ENCODE measurements around the gene CLEC2B. TPM values are rescaled to one million over a fixed set of nuclear protein-coding genes. Genes with fewer than 3 reads are reported as not detected.

The CLEC2B gene
- total and polyA plus RNA-seq, 8 donors: 16.3 to 34.7 (median 23.8) TPM

DNA sequence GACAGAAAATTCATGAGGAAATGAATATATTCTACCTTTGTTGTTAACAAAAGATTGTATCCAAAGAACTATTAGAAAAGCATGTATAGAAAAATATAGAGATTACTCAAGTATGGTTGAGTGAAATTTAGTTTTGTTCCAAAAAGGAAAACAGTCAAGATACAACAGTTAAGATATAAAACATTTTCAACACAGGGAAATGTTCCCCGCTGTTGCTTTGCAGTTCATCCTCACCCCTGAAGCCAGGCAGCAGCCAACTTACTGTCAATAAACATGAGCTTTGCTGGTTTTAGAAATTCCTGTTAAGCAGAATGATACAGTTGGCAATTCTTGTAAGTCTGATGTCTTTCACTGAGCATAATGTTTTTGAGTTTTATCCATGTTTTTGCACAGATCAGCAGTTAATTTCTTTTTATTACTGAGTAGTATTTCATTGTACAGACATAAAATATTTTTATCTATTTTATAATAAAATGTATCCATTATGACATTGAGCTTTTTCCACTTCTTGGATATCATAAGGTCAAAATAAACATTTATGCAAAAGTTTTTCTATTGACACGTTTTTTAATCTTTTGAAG, 1.2 kb upstream of the CLEC2B start:
- intact Hi-C loops (cut with DNase I): no loop called here
- H3K27ac ChIP-seq: peak overlapping the region; percentile 91 to 92
- peak overlapping the region; percentile 22 to 57 for H3K4me3 ChIP-seq
- peak; percentile 10 for ATAC-seq
- no peaks in the 10 kb centered on the region for H3K27me3 ChIP-seq
- H3K9me3 ChIP-seq: no peaks in the 10 kb centered on the region
- no peak for DNase-seq
- H3K36me3 ChIP-seq: no peaks in the 10 kb centered on the region
- peaks cover 4 to 30% of the 10 kb centered on the region in 2 donors for H3K4me1 ChIP-seq
- TF ChIP-seq, protein P1, sequence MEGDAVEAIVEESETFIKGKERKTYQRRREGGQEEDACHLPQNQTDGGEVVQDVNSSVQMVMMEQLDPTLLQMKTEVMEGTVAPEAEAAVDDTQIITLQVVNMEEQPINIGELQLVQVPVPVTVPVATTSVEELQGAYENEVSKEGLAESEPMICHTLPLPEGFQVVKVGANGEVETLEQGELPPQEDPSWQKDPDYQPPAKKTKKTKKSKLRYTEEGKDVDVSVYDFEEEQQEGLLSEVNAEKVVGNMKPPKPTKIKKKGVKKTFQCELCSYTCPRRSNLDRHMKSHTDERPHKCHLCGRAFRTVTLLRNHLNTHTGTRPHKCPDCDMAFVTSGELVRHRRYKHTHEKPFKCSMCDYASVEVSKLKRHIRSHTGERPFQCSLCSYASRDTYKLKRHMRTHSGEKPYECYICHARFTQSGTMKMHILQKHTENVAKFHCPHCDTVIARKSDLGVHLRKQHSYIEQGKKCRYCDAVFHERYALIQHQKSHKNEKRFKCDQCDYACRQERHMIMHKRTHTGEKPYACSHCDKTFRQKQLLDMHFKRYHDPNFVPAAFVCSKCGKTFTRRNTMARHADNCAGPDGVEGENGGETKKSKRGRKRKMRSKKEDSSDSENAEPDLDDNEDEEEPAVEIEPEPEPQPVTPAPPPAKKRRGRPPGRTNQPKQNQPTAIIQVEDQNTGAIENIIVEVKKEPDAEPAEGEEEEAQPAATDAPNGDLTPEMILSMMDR (IDR thresholded peaks at IDR 0.05): no peak

DNA sequence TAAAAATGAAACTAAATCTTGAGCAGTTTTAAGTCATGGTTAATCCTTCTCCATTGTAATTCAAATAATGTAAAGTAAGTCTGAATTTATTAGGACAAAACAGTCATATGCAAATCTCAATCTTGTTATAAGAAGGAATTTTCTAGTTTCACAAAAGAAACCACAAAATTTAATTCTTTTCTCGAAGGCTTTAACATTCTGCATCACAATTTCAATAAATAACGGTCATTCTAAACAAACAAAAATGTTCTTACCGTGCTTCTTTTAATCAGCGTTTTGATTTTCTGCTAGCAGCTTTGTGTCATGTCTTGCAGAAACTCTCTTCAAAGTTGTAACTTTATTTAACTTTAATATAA, 225 bp downstream of the CLEC2B start:
- Histone ChIP-seq H3K4me3 (peak overlapping the region; percentile 22 to 57), H3K27me3 (no peaks in the 10 kb centered on the region), H3K4me1 (peaks cover 4 to 35% of the 10 kb centered on the region in 2 donors), H3K36me3 (no peaks in the 10 kb centered on the region), H3K27ac (peak overlapping the region; percentile 91 to 92), H3K9me3 (peaks cover 0 to 5% of the 10 kb centered on the region in 2 donors)
- TF ChIP-seq, protein P1 (IDR thresholded peaks at IDR 0.05): no peak
- ATAC-seq (no peak), DNase-seq (no peak)
- intact Hi-C loops (cut with DNase I): no loop called here

DNA sequence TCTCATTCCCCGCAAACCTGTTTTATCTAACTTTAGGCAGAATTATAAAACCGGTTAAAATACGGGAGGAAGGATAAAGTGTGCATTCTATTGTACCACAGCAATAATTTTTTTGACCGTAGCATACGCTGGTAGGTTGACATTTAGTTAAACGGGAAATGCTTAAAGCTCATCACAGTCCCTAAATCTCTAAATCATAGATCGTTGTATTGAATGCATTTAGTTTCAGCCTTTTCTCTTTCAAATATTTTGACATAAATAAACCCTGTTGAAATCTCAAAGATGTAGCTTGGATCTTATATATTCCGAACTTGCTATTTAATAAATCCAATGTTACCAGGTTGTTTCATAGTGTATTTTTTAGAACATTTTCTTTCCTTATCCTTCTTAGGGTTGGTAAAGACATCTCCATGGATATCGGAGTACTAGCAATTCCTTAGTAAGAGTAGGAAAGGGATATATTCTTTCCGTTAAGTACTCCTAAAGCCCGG, 798 bp downstream of the CLEC2B start:
- TF ChIP-seq, protein P1 (IDR thresholded peaks at IDR 0.05): no peak
- peaks cover 4 to 35% of the 10 kb centered on the region in 2 donors for H3K4me1 ChIP-seq
- peaks cover 0 to 10% of the 10 kb centered on the region in 2 donors for H3K9me3 ChIP-seq
- peak overlapping the region; percentile 22 to 57 for H3K4me3 ChIP-seq
- intact Hi-C loops (cut with DNase I): no loop called here
- DNase-seq (no peak), ATAC-seq (no peak)
- H3K27ac ChIP-seq: peak overlapping the region; percentile 91 to 92
- H3K27me3 ChIP-seq: no peaks in the 10 kb centered on the region
- H3K36me3 ChIP-seq: no peaks in the 10 kb centered on the region

DNA sequence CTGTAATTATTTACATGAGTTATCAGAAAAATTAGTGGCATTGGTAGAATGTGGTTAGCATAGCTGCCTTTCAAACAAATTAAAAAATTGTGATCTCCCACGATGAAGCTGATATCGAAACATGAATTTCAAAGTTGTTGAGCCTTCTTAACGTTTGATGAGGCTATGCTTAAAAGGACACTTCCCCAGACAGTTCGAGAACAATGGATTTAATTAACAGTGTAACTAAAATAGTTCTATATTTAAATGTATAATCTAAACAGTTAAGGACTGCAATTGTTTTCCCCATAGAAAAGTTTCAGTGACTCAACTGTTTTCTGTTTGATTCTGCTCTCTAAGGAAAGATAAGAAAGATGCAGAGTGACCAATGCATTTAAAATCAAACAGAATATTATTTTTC, 1.6 kb downstream of the CLEC2B start:
- ATAC-seq: no peak
- Histone ChIP-seq H3K4me1 (peaks cover 4 to 35% of the 10 kb centered on the region in 2 donors), H3K4me3 (peak overlapping the region; percentile 22 to 57), H3K36me3 (no peaks in the 10 kb centered on the region), H3K27ac (peak overlapping the region; percentile 91 to 92), H3K9me3 (peaks cover 0 to 13% of the 10 kb centered on the region in 2 donors), H3K27me3 (no peaks in the 10 kb centered on the region)
- intact Hi-C loops (cut with DNase I): no loop called here
- no peak for DNase-seq
- TF ChIP-seq, protein P1 (IDR thresholded peaks at IDR 0.05): no peak

DNA sequence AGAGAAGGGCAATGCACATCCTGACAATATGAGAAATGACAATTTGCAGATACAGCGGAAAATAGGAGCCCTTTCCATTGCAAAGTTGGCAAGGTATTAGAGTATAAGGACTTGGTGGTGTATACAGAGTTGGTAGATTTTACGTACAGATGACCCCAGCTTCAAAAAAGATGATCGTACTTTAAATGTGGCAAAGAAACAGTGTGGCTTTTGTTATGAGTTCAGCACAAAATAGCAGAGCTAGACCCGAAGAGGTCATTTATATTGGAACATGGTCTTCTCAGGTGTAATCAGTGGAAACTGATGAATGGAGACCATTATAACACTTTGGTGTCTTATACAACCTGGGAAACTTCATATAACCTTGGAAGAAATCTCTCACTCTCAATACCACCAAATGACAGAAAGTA, 2.3 kb downstream of the CLEC2B start:
- Histone ChIP-seq H3K27ac (peak overlapping the region; percentile 91 to 92), H3K4me3 (peak overlapping the region; percentile 22 to 57), H3K9me3 (peaks cover 0 to 13% of the 10 kb centered on the region in 2 donors), H3K36me3 (no peaks in the 10 kb centered on the region), H3K27me3 (no peaks in the 10 kb centered on the region), H3K4me1 (peaks cover 4 to 35% of the 10 kb centered on the region in 2 donors)
- DNase-seq (no peak), ATAC-seq (no peak)
- intact Hi-C loops (cut with DNase I): no loop called here
- TF ChIP-seq, protein P1 (IDR thresholded peaks at IDR 0.05): no peak

Measured in left lung (tissue), 10 donors.